AG08395 (cell line): ENCODE measurements around the gene STARD4.

Experiments used
- DNase-seq: peaks from one replicate; pipeline ENCODE4 v3.0.0; 2012; ENCODE audit warnings: mixed read lengths, low spot score

STARD4 gene

GRCh38 chr5:111472096-111472495 lies 40.2 kb downstream of the STARD4 start:
- DNase-seq = no peak

- no peak for DNase-seq
Observed at GRCh38 chr5:111469903-111470302, 42.4 kb downstream of the STARD4 start.

- DNase-seq = no peak
Observed at GRCh38 chr5:111469293-111469896, 42.9 kb downstream of the STARD4 start.

GRCh38 chr5:111463311-111463710 lies 49.0 kb downstream of the STARD4 start:
- no peak for DNase-seq

GRCh38 chr5:111461934-111462333 lies 50.4 kb downstream of the STARD4 start:
- DNase-seq = no peak

- peak; percentile 49 for DNase-seq
Observed at GRCh38 chr5:111461255-111461671, 51.1 kb downstream of the STARD4 start.

GRCh38 chr5:111454776-111455175 lies 57.6 kb downstream of the STARD4 start:
- no peak for DNase-seq

GRCh38 chr5:111454198-111454622 lies 58.1 kb downstream of the STARD4 start:
- DNase-seq = no peak

- no peak for DNase-seq
Observed at GRCh38 chr5:111453747-111454146, 58.6 kb downstream of the STARD4 start.

GRCh38 chr5:111453295-111453694 lies 59.0 kb downstream of the STARD4 start:
- no peak for DNase-seq

GRCh38 chr5:111447822-111448221 lies 64.5 kb downstream of the STARD4 start:
- no peak for DNase-seq

- DNase-seq = no peak
Observed at GRCh38 chr5:111447099-111447498, 65.2 kb downstream of the STARD4 start.
